ENCODE measurements around the gene KRTAP12-4.

DNA sequence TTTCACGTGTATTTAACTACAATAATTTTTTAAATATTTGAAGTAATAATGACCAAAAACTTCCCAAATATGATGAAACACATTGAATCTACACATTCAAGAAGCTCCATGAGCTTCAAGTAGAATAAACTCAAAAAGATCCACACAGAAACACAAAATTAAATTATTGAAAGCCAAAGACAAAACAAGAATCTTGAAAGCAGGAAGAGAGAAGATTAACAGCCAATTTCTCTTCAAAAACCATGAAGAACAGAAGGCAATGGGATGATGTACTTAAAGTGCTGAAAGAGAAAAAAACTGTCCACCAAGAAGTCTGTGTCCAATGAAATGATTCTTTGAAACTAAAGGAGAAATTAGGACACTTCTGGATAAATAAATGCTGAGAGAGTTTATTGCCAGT lies 22.4 kb downstream of the KRTAP12-4 start:
- TF ChIP-seq, protein P1, sequence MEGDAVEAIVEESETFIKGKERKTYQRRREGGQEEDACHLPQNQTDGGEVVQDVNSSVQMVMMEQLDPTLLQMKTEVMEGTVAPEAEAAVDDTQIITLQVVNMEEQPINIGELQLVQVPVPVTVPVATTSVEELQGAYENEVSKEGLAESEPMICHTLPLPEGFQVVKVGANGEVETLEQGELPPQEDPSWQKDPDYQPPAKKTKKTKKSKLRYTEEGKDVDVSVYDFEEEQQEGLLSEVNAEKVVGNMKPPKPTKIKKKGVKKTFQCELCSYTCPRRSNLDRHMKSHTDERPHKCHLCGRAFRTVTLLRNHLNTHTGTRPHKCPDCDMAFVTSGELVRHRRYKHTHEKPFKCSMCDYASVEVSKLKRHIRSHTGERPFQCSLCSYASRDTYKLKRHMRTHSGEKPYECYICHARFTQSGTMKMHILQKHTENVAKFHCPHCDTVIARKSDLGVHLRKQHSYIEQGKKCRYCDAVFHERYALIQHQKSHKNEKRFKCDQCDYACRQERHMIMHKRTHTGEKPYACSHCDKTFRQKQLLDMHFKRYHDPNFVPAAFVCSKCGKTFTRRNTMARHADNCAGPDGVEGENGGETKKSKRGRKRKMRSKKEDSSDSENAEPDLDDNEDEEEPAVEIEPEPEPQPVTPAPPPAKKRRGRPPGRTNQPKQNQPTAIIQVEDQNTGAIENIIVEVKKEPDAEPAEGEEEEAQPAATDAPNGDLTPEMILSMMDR (IDR thresholded peaks at IDR 0.05) = no peak
- TF ChIP-seq ZFX (IDR thresholded peaks at IDR 0.05; ENCODE audit: borderline replicate concordance) = no peak
